Rectal smooth muscle tissue (tissue), 1 donor: ENCODE data around the gene DFFA.

Source experiments
- H3K27ac ChIP-seq: one replicate; pipeline ENCODE4 v1.7.0; 2013; ENCODE audit warnings: low read depth, low read length, inconsistent platforms
- H3K27me3 ChIP-seq: one replicate; pipeline ENCODE4 v1.7.0; 2013; ENCODE audit warnings: low read length; ENCODE audit not compliant: control insufficient read depth, insufficient read depth
- H3K36me3 ChIP-seq: one replicate; pipeline ENCODE4 v1.7.0; 2013; ENCODE audit warnings: low read length; ENCODE audit not compliant: control insufficient read depth, insufficient read depth
- H3K4me1 ChIP-seq: one replicate; pipeline ENCODE4 v1.7.0; 2013; ENCODE audit warnings: low read length; ENCODE audit not compliant: control insufficient read depth, insufficient read depth
- H3K4me3 ChIP-seq: one replicate; pipeline ENCODE4 v1.7.0; 2013; ENCODE audit warnings: low read length
- H3K9ac ChIP-seq: one replicate; pipeline ENCODE4 v1.7.0; 2013; ENCODE audit warnings: low read length

The DFFA gene, protein sequence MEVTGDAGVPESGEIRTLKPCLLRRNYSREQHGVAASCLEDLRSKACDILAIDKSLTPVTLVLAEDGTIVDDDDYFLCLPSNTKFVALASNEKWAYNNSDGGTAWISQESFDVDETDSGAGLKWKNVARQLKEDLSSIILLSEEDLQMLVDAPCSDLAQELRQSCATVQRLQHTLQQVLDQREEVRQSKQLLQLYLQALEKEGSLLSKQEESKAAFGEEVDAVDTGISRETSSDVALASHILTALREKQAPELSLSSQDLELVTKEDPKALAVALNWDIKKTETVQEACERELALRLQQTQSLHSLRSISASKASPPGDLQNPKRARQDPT

DNA sequence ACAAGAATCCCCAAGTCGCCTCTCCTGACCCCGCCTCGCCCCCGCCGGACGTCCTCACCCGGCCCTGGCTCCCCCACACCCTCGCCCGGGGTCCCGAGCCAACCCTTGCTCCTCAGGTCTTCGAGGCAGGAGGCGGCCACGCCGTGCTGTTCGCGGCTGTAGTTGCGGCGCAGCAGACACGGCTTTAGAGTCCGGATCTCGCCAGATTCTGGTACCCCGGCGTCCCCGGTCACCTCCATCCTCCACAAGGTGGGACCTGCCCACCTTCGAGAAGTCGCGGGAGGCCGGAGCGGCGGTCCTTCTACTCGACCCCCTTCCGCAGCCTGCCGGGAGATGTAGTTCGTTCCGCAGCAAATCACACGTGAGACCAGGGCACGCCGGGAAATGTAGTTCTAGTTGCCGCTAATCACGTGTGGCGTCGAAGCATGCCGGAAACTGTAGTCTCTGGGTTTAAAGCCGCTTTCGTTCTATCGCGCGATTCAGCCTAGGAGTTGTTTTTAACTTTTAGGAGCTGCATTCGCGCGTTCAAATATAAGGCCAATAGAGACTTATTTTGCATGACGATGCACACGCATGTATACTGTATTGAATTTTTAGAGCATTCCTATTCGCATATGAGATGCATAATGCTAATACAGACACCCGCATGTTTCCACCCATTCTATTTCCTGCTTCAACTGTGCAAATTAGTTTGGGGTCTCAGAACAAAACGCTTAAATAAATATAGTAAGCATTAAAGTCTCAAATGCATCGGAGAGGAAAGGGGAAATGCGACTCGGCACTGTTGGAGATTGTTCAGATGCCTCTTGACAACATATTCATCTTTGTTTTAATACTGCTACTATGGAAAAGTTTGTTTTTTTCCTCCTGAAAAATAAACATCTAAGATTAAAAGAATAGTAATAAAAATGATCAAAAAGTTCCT lies at the start of gene DFFA:
TSS of gene DFFA (minus strand) at position 310 of the 925 bp plus-strand sequence. CDS start at position 239, 71 bp downstream.
- peaks cover 9% of the 10 kb centered on the region for H3K4me1 ChIP-seq
- H3K27ac ChIP-seq = peak within 1 kb of the TSS; percentile 25
- peak within 1 kb of the TSS; percentile 61 for H3K9ac ChIP-seq
- H3K27me3 ChIP-seq = no peaks in the 10 kb centered on the region
- peaks cover 8% of the 10 kb centered on the region for H3K36me3 ChIP-seq
- peak within 1 kb of the TSS; percentile 86 for H3K4me3 ChIP-seq

DNA sequence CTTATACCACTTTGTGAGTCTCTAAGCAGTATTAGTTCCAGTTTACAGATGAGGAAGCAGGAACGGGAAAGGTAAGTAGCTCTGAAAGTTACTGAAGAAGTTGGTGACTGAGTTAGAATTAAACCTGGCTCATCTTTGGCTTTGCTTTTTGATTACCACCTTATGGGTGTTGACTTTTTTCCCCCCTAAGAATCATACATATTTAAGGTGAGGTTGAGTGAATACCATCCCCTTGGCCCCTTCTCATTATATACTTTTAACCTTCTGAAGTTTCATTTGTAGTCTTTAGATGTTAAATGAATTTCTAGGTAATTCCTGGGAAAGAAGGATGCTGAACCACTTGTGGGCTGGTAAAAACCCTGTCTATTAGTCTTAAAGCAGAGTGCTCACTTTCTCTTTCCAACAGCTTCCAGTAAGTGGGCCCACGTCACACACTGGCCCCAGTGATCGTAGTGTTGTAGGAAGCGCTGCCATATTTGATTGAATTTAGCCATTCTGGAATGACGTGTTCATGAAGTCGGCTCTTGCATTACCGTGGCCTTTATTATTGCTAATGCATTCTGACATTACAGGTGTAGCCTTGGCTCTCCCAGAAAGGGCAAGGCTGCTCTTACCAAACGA lies 49.3 kb upstream of the DFFA start:
- no peak overlapping the region for H3K27ac ChIP-seq
- no peaks in the 10 kb centered on the region for H3K36me3 ChIP-seq
- H3K4me3 ChIP-seq = no peak overlapping the region
- H3K9ac ChIP-seq = no peak overlapping the region
- H3K27me3 ChIP-seq = no peaks in the 10 kb centered on the region
- H3K4me1 ChIP-seq = no peaks in the 10 kb centered on the region

DNA sequence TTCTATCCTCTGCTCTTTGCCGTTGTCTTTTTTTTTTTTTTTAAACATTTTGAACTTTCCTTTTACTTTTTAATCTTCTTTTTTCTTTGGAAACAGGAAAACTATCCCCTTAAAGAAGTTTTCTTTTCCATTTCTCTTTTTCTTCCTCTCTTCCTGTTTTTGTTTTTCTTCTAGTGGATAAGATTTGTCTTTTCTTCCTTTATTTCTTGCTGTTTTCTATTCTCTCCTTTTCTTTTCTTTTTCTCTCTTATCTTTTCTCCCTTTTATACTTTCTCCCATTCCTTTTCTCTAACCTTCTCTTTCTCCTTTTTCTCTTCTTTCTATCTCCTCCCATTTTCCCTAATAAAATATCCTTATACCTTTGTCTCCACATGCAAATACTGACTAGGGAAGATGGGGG lies 48.6 kb upstream of the DFFA start:
- Histone ChIP-seq H3K27me3 (no peaks in the 10 kb centered on the region), H3K9ac (no peak overlapping the region), H3K4me3 (no peak overlapping the region), H3K36me3 (no peaks in the 10 kb centered on the region), H3K27ac (no peak overlapping the region), H3K4me1 (no peaks in the 10 kb centered on the region)

DNA sequence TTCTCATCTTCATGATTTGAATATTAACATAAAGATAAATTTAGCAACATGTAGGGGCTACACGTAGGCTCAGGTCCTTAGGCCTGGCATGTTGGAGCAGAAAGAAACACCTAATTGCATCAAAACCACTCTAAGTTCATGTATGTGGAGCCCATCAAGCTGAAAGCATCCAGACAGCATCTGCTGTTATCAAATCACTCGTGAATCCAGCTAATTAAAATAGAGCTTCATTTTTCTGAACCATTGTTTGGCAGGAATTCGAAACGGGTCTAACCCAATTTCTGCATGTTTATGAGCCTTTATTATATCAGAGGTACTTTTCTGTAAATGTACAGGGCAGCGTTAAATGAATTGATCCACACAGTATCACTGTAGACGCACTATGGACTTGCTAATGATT lies 48.2 kb upstream of the DFFA start:
- Histone ChIP-seq H3K36me3 (no peaks in the 10 kb centered on the region), H3K4me1 (no peaks in the 10 kb centered on the region), H3K27ac (no peak overlapping the region), H3K9ac (no peak overlapping the region), H3K4me3 (no peak overlapping the region), H3K27me3 (no peaks in the 10 kb centered on the region)

DNA sequence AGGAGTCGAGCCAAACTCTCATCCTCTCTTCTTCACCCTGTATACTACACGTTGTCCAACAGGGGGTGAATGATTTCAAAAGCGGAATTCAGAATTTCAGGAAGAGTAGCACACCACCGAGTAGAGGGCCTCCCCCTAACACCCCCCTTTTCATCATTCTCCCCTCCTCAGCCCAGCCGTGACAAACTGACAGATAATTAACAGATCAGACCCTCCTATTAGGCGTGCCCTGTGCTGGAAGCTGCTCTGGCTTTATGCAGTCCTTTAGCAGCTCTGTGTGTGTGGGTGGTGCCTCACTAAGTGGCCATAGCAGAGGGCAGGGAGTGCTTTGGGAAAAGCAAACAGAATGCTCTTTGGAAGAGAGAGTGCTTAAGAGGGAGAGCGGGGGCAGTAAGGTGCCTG lies 46.7 kb upstream of the DFFA start:
- no peaks in the 10 kb centered on the region for H3K27me3 ChIP-seq
- H3K4me1 ChIP-seq = no peaks in the 10 kb centered on the region
- H3K4me3 ChIP-seq = no peak overlapping the region
- H3K36me3 ChIP-seq = no peaks in the 10 kb centered on the region
- no peak overlapping the region for H3K27ac ChIP-seq
- no peak overlapping the region for H3K9ac ChIP-seq

DNA sequence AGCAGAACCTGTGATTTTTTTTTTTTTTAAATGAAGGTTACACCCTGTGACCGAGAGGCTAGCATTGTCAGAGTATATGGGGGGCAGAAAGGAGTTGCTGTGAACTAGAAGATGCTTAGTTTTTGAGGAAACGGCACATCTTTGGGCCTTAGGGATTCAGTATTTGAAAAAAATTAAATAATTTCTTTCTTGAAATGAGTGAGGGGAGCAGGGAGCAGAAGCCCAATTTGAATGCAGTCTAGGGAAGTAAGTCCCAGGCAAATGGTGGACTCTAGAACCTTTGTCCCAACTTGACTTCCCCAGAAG lies 45.3 kb upstream of the DFFA start:
- Histone ChIP-seq H3K9ac (no peak overlapping the region), H3K27ac (no peak overlapping the region), H3K4me1 (peaks cover 4% of the 10 kb centered on the region), H3K27me3 (no peaks in the 10 kb centered on the region), H3K36me3 (no peaks in the 10 kb centered on the region), H3K4me3 (no peak overlapping the region)

DNA sequence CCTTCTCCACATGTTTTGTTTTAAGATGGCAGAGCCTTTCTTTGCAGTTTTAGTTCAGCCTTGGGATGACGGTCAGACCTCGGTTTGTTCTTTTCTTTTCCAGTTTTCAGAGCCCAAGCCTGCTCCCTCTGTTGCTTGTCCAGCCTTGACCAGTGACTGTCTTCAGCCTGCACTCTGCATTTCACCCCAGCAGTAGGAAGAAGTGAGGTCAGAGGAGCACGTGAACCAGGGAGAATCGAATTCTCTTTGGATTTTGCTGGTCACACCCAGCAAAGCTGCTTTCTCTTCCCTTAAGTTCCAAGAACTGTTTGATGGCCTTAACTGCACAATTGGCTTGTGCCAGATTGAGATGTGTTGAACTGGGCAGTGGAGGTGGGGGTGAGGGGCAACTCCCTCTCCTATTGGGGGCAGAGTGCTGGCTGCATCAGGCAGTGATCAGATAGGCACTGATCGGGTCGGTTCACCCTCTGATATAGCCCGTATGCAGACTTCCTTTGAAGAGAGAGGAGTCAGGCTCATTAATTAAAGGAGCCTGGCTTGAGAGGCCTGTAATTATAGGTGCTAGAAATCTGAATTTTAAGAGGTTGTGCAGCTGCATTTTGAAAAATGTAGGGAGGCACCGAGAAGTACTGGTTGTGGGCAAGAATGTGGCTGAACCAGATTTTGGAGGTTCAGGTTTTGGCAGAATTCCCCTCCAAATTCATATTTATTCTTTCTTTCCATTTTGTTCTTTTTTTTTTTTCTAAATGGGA lies 44.8 kb upstream of the DFFA start:
- Histone ChIP-seq H3K4me1 (peaks cover 4% of the 10 kb centered on the region), H3K27me3 (no peaks in the 10 kb centered on the region), H3K36me3 (no peaks in the 10 kb centered on the region), H3K4me3 (no peak overlapping the region), H3K27ac (no peak overlapping the region), H3K9ac (no peak overlapping the region)

DNA sequence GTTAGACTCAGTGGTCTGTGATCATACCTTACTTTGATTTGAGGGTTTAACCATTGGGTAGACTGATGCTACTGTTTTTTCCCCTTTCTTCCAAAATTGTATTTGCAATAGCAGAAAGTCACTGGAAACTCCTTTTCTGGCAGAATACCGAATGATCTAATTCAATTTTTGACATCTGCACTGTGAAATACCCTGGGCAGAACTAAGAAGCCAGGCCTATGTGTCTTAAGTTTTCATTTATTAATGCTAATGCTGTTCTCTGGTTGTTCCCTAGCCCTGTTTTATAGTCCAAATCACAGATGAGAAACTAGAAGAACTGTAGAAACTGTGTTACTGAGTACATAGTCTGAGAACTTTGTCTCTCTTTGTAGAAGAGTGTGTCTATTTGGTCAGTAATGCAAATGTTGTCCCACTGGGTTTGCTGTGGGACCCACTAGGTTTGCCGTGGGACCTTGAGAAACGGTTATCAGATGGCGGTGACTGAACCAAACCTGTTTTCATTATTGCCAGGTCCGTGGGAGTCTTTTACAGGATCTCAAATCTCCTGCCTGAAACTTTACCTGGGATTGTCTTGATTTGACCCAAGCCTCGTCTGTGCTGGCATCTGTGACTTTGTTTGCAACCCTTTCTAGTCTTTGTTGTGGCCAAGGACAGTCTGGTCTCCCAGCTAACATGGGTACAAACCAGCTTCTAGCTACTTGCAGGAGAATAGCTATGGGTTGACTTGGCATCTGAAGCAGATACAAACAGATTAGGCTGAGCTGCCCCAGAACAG lies 43.8 kb upstream of the DFFA start:
- no peaks in the 10 kb centered on the region for H3K27me3 ChIP-seq
- no peak overlapping the region for H3K4me3 ChIP-seq
- H3K4me1 ChIP-seq = peaks cover 4% of the 10 kb centered on the region
- no peak overlapping the region for H3K27ac ChIP-seq
- no peak overlapping the region for H3K9ac ChIP-seq
- H3K36me3 ChIP-seq = no peaks in the 10 kb centered on the region

GRCh38 chr1:10515301-10515975 lies 43.1 kb upstream of the DFFA start:
- Histone ChIP-seq H3K27ac (no peak overlapping the region), H3K9ac (no peak overlapping the region), H3K4me3 (no peak overlapping the region), H3K36me3 (no peaks in the 10 kb centered on the region), H3K4me1 (peaks cover 8% of the 10 kb centered on the region), H3K27me3 (no peaks in the 10 kb centered on the region)

- Histone ChIP-seq H3K9ac (no peak overlapping the region), H3K36me3 (no peaks in the 10 kb centered on the region), H3K27ac (no peak overlapping the region), H3K4me3 (no peak overlapping the region), H3K4me1 (peaks cover 10% of the 10 kb centered on the region), H3K27me3 (no peaks in the 10 kb centered on the region)
These were observed 42.3 kb upstream of the DFFA start for GRCh38 chr1:10514490-10515235.

GRCh38 chr1:10513199-10513598 lies 40.9 kb upstream of the DFFA start:
- H3K4me1 ChIP-seq = peaks cover 10% of the 10 kb centered on the region
- no peak overlapping the region for H3K9ac ChIP-seq
- H3K4me3 ChIP-seq = no peak overlapping the region
- H3K27ac ChIP-seq = no peak overlapping the region
- H3K27me3 ChIP-seq = no peaks in the 10 kb centered on the region
- no peaks in the 10 kb centered on the region for H3K36me3 ChIP-seq
